Esophagus muscularis mucosa (tissue), 4 donors: ENCODE measurements around the gene MYBBP1A.

ENCODE experiments used
- EP300 ChIP-seq: sonication (generic); formaldehyde crosslinking; IDR thresholded peaks from one replicate; pipeline ENCODE4 v1.6.1; 2017; ENCODE audit warnings: antibody characterized with exemption
- POLR2A ChIP-seq: fragments of 450-650 bp; IDR thresholded peaks from one replicate; pipeline ENCODE4 v1.6.1; 2017; ENCODE audit warnings: antibody characterized with exemption, moderate library complexity, mild to moderate bottlenecking, low read depth
- POLR2AphosphoS5 ChIP-seq, 2 donors: sonication (generic); formaldehyde crosslinking; IDR thresholded peaks; one replicate each; pipeline ENCODE4 v1.6.1; 2017; ENCODE audit warnings: antibody characterized with exemption in 2 of 2
- TF ChIP-seq, protein P1 (sequence below), 3 experiments: fragments of 200-600 bp in 2 of 3; fragments of 450-650 bp in 1 of 3; sonication (generic) in 2 of 3; IDR thresholded peaks; one replicate each; pipeline ENCODE4 v1.5.1; 2017 to 2019; ENCODE audit warnings: antibody characterized with exemption in 3 of 3, mild to moderate bottlenecking in 2 of 3, moderate library complexity in 1 of 3

DNA sequence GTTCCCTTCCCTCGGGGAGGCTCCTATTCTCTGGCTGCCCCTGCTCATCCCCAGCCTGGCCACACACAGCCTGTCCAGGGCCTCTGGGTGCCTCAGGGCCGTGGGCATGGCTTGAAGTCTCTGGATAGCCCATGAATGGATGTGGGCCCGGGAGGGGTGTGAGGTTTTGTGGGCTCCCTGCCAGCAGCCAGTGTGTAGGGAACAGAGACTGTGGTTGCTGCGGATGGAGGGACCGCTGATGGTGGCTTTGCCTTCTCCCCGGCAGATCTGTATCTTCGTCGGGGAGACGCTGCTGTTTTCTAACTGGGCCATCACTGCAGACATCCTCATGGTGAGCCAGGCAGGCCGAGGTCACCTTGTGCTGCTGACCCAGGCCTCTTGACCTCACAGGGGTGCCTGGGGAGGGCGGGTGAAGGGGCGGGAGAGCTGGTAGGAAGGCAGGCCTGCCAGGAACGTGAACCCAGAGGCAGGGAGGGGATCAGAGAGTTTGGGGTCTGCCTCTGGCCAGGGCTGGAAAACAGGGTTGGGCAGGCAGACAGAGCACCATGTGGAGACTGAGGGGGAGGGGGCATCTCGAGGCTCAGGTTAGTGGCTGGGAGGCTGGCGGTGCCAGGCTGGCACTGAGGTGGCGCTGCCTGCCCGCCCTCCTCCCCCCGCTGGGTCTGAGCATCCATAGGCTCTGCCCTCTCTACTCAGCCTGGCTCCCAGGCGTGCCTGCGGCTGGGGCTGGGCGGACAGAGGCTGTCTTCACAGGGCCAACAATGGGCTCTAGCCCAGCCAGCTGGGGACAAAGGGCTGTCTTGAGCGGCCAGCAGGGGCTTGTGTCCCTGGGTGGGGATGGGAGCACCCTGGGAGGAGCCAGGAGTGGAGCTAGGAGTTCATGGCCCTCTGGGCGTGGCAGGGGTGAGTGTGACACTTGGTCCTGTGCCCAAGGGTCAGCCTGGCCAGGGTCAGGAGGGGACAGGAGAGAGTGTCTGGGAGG, 21.4 kb downstream of the MYBBP1A start:
- TF ChIP-seq, protein P1, sequence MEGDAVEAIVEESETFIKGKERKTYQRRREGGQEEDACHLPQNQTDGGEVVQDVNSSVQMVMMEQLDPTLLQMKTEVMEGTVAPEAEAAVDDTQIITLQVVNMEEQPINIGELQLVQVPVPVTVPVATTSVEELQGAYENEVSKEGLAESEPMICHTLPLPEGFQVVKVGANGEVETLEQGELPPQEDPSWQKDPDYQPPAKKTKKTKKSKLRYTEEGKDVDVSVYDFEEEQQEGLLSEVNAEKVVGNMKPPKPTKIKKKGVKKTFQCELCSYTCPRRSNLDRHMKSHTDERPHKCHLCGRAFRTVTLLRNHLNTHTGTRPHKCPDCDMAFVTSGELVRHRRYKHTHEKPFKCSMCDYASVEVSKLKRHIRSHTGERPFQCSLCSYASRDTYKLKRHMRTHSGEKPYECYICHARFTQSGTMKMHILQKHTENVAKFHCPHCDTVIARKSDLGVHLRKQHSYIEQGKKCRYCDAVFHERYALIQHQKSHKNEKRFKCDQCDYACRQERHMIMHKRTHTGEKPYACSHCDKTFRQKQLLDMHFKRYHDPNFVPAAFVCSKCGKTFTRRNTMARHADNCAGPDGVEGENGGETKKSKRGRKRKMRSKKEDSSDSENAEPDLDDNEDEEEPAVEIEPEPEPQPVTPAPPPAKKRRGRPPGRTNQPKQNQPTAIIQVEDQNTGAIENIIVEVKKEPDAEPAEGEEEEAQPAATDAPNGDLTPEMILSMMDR (IDR thresholded peaks at IDR 0.05), result peak in 1 of 3 experiments; percentile 5
- TF ChIP-seq POLR2A (no peak), EP300 (no peak), POLR2AphosphoS5 (IDR thresholded peaks at IDR 0.05) (peak in 1 of 2 donors; percentile 15)
